HG03159 (cell line): Measurements from ENCODE around the gene DAGLA.

ENCODE experiments used
- ATAC-seq: cut with Tn5 transposase; IDR thresholded peaks from one replicate; pipeline ENCODE4 v1.9.1; 2021; ENCODE audit warnings: mild to moderate bottlenecking, moderate library complexity; ENCODE audit not compliant: unreplicated experiment

Gene DAGLA

DNA sequence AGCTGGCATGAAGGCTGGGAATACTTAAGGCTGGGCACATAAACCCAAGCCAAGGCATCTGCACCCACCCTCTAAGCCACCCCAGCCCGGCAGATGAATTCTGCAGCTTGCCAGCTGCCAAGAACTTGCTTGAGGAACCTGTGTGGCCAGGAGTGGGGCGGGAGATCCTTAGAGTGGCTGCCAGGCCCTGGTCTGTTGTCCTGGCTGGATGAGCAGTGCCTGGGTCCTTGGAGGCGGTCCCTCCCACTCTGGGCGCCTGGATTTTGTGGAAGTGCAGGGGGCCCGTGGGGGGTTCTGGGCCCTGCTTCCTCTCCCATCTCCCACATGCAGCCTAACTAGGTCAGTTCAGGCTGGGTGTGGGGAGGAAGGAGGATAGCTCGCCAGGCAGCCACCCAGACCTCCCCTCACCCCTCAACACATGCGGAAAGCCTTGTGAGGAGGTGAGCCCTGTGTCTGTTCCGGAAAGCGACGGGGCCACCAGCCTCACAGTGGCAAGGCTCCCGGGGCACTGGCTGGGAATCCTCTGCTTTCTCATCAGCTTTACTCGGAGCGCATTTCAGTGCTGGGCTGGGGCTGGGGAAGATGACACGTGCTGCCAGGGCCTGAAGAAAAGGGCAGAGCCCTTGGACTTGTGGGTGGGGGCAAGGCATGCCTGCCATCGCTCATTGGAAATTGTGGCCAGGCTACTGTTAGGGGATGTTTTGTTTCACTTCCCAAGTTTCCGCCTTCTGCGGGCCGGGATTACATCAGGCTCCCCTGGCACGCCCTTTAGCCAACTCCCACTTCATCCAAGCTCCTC is 8.4 kb downstream of the DAGLA start:
- no peak for ATAC-seq

- no peak for ATAC-seq
Measured at GRCh38 chr11:61689164-61689496, 8.9 kb downstream of the DAGLA start.

DNA sequence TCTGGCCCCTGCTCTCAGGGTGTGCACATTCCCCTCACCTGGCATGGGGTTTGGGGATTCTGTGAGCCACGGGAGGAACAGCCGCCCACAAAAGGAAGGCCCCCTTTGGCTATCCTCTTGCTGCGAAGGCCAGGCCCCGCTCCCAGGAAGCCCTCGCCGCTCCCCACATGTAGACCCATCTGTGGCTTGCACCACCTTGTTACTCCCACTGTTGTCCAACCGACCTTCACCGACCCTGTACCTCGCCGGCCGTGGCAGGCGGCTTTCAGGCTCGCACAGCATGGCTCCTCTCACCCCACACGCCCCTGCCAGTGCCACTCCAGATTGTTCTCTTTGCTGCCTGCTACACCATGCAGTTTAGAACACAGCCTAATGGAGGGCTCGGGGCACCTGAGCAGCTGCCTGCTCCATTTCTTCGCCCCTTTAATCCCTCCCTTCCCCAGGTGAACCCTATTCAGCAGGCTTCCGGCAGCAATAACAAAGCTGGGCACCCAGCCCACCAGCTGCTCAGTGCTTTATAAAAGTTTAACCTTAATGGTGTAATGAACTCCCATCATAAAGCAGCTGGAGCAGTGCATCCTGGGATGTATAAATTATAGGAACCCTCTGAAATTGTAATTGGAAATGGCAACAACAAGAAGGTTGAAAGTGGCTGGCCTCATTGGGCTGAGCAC is 10.7 kb downstream of the DAGLA start:
- ATAC-seq, result no peak

DNA sequence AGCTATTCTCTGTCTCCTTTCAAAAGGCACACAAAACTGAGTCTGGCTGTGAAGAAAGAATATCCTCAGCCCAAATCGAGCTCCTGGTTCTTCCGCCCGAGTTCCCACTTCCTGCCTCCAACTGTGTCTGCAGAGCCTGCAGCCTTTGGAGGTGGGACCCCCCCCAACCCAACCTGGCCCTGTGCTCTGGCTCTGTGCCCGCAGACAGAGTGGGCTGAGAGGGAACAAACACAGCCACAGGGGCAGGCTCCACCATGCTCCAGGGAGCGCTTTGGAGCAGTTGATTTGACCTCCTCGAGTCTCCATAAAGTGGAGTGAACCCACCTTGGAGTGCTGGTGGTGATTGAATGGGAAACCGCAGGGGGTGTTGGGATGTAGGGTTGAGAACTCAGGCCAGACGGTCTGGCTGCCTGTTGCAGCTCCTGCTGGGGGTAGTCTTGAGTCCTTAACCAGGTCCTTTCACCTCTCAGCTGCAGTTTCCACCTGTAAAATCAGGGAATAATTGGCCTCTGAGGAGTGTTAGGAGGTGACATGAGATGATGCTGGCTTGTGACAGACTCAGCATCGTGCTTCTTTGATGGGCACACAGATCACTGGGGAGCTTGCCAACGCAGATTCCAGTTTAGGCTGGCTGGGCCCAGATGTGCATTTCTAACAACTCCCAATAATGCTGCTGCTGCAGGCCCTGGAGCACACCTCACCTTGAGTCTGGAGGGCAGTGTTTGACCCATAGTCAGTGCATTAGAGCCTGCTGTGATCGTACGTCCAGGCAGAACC is 11.4 kb downstream of the DAGLA start:
- no peak for ATAC-seq

DNA sequence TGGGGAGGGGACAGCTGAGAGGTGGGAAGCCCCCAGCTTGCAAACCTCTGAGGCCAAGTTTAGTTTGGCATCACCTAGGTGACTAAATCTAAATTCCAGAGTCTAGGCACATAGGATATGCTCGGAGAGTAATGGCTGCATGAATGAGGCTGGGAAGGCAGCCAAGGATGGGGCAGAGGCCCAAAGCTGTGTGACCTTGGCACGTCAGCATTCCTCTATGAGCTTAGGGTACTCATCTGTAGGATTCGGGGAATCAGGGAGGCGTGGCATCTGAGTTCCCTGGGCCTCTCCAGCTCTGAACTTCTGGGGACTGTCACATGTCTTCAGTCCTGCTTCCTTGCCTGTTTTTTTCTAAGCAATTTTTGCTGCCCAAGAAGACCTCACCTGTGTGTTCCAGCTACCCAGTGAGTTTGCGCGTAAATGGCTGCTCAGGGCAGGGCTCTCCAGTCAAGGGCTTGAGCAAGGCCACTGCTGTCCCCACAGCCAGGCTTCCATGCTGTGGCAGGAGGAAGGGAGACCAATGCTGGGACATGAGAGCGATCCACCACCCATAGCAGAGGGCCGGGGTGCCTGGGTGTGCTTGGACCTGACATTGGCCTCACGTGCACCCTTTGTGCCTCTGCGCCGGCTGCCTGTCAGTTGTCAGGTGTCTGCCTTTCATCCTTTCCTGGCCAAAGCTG is 13.9 kb downstream of the DAGLA start:
- no peak for ATAC-seq

GRCh38 chr11:61694602-61694939 is 14.4 kb downstream of the DAGLA start:
- ATAC-seq, result no peak

DNA sequence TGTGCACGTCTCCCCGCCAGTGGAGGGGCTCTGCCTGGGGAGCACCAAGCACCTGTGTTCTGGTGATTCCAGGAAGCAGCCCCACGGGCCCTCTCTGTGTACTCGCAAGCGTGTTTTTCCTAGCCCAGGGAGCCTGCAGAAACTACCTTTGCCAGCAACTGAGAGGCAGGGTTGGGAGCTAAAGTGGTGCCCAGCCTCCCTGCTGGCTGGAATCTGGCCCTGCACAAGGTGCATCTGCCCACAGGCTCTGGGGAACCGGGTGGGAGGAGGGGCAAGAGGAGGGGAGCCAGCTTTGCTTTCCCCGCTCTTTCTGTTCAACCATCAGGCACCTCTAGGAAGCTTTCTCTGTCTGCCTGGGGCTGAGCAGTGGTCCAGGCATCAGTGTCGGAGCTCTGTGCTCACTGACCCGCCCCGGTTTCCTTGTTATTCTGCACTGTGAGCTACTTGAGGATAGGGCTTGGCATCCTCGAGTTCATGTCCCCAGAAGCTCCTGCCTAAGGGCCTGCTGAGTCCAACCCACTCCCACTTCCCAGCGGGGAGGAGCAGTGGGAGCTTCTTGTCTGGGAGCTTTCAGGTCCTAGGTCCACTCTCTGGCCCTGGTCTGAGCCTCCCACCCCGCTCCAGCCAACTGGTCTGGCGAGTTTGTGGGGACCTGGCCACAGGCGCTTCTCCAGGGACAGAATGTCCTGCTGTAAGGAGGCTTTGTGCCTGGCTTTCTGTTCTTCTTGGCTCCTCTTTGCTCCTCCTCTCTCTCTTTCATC is 14.9 kb downstream of the DAGLA start:
- no peak for ATAC-seq

DNA sequence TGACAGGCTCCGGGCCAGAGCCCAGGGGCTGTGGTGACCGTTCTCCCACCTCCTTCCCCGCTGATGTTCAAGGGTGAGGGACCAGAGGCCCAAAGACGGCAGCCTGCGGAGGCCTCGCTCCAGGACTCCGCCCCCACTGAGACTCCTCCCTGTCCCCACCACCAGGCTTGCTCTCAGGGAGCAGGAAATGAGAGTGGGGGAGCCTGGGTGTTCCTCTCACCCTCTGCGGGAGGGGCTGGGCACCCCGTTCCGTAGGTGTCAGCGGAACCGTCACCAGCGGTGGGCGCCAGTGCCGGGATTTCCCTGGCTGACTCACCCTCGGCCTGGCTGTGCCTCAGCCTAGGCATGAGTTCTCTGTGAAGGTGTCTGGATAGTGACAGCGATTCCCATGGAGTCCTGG is 15.7 kb downstream of the DAGLA start:
- no peak for ATAC-seq

GRCh38 chr11:61696602-61697001 is 16.4 kb downstream of the DAGLA start:
- no peak for ATAC-seq

DNA sequence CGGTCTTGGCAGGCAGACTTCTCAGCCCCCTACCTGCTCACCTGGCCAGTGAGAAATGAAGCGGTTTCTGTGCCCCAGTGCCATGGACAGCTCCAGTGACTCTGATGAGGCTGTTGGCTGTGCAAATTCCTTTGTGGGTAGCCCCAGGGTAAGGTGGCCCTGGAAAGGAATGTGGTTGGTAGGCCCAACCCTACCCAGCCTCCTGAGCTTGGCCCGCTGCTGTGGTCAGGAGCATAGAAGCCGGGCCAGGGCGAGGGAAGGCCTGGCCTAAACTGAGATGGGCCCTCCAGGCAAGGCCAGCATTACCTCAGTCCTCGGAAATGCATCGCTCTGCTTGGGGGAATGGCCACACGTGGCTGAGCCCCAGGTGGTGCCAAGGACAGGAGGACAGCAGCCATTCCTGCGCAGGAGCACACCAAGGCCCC is 16.9 kb downstream of the DAGLA start:
- ATAC-seq, result no peak

DNA sequence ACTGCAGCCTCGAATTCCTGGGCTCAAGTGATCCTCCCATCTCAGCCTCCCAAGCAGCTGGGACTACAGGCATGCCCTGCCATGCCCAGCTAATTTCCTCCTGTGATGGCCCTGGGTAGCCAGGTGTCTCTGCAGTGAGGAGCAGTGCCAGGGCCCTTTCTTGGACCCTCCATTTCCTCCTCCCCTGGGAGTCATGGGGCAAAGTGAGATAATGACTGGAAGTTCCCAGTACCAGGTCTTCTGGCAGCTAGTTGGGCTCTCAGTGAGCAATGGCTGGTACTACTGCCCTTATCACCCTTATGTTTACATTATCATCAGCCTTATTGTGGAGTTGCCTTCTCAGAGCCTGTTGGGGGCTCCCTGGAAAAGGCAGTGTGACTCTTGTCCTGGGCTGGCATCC is 17.6 kb downstream of the DAGLA start:
- ATAC-seq, result no peak

- ATAC-seq, result no peak
Measured at GRCh38 chr11:61698173-61698948, 18.2 kb downstream of the DAGLA start.

DNA sequence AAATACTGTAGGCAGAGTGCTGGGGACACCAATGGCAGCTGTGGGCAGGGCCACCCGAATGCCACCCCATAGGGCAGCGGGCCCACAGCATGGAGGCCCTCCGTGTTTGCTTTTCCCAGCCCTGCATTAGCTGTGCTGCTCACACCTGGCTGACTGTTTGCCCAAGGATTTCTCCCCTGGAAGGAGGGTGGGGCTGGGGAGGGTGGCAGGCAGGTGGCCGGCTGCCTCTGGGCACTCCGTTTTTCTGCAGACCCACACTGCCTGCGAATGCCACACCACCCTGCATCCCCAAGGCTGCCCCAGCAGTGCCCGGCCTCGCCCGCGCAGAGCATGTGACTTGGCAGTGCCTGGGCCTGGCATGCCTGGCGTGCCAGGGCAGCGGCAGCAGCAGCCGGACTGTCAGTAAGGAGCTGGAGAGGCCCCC is 19.6 kb downstream of the DAGLA start:
- ATAC-seq, result no peak

- no peak for ATAC-seq
Measured at GRCh38 chr11:61700212-61700611, 20.0 kb downstream of the DAGLA start.

DNA sequence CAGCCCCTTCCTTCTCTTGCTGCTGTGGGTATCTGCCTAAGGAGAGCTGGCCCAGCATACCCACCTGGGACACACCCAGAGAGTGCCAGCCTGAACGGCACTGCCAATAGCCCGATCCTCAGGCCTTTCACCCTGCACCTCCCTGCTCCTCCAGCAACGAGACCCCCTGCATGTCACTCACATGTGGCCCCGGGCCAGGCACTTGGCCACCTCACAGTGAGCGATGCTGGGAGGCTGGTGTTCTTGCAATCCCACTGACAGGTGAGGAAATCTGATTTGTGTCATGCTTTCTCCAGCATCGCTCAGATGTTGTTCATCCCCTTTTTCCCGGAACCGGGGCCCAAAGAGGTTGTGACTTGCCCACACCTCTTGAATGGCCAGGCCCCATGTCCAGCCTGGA is 20.5 kb downstream of the DAGLA start:
- no peak for ATAC-seq

GRCh38 chr11:61701242-61701886 is 21.2 kb downstream of the DAGLA start:
- ATAC-seq, result no peak

GRCh38 chr11:61702701-61703312 is 22.6 kb downstream of the DAGLA start:
- ATAC-seq, result no peak

- ATAC-seq, result no peak
Measured at GRCh38 chr11:61704838-61705237, 24.6 kb downstream of the DAGLA start.
